Stimulated activated CD4-positive, alpha-beta T cell treated with anti-CD3 and anti-CD28 coated beads, TNF-alpha, amount 100 ng/mL, for 24 hours (primary cell): ENCODE data around the gene NKD2.
"Not testable (repeated sequence)": the region's sequence is repeated elsewhere in the genome, so short reads cannot be mapped to it uniquely, and the experiment has no call there.

Experiments
- DNase-seq, 3 experiments: peaks; one replicate each; pipeline ENCODE4 v3.0.0-alpha.2; 2020; ENCODE audit warnings: low read depth in 3 of 3

Gene NKD2

DNA sequence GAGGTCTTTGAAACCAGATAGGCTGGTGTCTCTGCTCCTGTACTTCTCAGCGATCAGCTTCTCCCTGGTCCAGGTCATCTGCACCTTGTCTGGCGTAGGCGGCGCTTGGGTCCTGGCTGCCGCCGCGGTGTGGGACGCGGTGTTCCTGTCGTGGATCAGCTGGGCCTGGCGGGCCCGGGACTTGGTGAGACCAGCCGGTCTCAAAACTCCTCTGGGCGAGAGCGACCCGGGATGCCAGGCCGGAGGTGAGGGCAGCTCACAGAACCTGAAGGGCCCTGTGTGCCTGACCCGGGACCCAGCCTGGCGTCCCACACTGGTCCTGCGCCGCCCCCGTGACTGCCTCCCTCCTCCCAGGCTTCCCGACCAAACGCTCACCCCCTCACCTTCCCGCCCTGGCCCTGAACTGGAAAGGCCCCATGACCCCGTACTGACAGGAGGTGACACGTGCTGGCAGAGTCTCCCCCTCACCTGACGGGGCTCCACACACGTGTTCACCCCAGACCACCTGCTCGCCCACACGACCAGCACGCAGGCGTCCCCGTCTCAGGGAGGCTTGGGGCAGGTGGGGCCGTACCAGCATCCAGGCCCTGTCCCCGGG, 49.0 kb downstream of the NKD2 start:
- DNase-seq: no peak

DNA sequence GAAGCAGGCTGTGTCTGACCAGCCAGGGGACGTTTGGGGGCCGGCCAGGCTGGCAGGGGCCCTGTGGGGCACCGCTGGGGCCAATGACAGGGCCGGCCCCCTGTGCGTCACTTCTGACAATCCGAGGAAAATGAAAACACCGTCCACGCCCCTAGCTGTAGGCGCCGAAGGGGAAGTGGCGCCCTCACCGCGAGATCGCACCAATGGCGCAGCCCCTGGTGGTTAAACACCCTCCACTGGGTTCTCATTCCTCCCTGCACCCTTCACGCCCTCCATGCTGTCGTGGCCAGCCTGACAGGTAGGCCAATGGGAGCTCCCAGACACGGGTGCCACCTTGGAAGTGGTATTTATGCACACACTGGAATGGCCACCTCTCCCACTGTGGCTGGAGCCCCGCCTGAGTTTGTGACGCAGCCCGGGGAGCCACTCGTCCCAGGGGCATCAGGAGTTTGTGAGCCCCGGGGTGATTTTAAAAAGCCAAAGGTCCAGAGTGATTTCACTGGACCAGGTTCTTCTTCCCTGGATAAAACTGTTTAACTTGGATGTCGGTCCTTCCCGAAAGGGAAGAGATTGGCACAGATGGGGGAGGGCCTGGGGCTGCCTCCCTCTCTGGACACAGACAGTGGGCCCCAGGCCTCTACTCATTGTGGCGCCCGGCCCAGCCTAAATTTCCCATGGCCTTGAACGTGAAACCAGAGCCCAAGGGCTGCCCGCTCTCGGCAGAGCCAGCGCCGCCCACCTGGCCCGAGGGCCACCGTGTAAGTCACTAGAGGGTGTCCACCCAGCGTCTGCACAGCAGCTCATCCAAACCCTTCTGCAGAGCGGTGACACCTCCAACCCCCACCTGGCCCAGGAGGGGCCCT, 49.7 kb downstream of the NKD2 start:
- no peak for DNase-seq

DNA sequence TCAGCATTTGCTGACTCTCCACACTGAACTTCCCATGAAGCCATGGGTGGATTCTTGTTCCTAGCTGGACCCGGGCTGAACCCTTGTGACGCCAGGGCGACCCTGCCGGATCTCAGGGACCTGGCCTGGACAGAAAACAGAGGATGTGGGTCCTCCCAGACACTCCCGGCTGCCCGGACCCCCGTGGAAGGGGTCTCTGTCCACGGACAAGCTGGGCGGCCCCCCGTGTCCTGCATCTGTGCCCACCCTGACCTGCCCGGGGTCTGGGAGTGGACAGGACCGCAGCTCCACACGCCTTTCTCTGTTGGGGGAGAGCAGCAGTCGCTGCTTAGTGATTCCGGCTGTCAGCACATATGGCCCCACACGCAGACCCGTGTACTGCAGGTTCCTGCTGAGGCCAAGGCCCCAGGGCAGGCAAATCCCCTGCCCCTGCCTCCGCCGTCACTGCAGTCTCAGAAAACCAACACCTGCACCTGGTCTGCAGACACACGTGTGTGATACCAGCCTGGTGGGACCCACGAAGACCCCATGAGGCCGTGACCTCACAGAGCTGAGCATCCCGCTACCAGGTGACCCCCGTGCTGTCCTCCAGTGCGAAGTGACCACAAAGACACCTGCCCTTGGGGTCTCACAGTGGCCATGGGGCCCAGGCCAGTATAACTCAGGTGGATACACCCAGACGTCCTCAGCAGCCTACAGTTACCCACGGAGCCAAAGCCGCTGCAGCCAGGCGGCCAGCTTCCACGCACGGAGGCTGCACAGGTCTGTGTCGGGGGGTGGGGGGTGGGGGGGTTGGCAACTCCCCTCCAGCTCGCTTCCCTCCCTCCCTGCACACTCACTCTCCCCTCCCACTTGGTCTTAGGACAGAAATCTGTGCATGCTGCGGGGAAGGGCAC, 50.6 kb downstream of the NKD2 start:
- DNase-seq: no peak

DNA sequence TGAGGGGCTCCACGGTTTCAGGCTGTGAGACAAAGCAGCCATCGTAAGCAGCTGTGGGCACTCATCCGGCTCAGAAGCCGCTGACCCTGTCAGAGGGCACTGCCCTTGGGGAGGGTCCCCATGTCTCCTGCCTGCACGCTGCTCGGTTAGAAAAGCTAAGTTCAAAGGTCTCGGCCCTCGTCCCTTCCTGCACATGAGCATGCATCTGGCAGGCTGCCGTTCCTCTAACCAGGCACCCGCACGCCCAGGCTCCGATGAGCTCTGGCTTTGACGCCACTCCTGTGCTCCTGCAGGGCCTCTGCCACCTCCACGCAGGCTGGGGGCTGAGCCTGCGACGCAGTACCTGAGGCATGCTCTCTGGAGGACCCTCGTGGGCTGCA, 51.3 kb downstream of the NKD2 start:
- no peak for DNase-seq

DNA sequence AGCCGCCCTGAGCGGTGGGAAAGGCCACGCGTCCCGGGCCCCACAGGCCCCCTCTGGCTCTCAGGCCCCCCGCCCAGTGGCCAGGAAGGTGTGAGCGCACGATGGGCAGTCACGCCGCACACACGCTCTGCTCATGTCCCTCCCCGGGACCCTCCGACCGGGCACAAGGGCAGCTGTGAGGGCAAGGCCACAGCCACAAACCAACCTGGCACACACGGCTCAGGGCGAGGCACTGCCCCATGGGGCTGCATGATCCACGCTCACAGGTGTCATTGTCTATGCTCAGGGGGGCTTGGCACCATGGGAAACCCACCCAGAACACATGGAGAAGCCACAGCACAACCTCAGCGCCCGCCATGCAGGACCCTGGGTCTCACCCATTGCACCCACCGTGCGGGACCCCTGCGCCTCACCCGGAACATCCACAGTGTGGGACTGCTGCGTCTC, 52.0 kb downstream of the NKD2 start:
- DNase-seq: no peak

DNA sequence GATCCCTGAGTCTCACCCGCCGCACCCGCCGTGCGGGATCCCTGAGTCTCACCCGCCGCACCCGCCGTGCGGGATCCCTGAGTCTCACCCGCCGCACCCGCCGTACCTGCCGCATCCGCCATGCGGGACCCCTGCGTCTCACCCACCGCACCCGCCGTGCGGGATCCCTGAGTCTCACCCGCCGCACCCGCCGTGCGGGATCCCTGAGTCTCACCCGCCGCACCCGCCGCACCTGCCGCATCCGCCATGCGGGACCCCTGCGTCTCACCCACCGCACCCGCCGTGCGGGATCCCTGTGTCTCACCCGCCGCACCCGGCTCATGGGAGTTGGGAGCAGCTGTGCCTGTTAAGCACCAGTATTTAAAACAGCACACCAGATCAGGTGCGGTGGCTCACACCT, 52.7 kb downstream of the NKD2 start:
- DNase-seq: not testable (repeated sequence)

DNA sequence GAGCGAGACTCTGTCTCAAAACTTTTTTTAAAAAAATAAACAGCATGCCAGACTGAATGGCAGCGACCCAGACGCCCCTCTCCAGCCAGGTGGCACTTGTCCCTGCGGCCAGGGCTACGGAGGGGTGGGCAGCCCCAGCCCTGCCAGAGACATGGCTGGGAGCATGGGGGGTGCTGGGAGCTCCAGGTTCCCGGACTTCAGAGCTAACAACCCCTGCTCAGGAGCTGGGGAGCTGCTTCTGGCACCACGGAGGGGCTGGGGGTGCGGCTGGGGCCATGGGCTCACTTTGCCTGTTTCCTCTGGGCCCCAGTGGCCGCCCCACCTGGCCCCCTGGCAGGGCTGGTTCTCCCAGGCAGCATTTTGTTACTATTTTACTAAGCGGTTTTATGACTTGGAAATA, 53.3 kb downstream of the NKD2 start:
- DNase-seq: no peak

DNA sequence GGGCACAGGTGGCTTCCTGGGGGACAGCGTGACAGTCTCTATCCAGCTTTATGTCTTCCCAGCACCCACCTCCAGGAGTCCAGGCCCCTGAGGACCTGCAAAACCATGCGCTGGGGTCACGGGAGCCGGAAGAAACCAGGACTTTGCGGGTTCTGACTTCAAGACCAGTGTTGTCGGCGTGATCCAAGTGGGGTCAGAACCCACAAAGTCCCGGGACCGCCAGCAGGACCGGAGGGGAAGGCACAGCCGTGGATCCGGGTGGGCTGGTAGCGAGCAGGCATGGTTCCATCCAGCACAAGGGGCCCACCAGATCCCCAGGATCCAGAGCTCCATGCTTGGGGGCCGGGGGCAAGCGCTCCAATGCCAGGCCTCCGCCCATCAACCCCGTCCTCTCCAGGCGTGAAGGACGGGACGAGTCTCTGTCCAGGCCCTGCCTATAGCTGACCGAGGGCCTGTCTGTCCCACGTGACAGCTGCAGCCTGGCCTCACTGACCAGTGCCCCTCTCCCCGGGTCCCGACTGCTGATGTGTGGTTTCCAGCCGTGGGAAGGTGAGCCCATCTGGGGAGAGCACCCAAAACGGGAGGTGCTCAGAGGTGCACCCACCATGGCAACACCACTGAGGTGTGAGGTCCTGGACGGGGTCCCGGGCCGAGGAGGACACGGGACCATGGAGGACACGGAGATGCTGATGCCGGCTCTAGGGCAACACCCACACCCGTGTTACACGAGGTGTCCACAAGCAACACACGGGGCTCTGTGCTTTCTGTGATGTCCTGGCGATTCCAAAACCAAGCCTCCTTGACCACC, 54.4 kb downstream of the NKD2 start:
- DNase-seq: no peak

DNA sequence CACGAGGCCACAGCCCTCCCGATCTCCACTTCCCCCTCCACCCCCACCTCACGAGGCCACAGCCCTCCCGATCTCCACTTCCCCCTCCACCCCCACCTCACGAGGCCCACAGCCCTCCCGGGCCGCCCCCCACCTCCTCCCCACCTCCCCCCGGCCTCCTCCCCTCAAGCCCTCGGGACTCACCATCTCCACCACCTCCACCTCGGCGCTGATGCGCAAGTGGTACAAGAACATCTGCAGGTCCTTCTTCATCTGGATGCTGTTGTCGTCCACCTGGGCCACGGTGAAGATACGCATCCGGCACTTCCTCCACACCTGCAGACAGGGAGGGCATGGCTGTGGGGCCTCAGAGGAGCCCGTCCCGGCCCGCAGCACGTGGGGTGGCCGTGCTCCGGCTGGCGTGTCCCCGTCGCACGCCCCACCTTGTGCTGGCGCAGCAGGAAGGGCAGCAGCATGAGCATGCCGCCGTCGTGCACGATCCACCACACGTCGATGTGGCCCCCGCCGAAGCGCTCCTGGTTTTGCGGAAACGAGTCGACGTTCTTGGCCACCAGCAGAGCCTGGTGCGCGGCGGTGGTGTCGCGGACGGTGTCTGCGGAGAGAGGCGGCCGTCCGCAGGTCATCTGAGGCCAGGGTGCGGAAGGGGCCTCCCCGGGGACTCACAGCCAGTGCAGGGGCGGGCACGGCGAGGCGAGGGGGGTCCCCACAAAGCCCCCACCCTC, 55.2 kb downstream of the NKD2 start:
- DNase-seq: no peak

DNA sequence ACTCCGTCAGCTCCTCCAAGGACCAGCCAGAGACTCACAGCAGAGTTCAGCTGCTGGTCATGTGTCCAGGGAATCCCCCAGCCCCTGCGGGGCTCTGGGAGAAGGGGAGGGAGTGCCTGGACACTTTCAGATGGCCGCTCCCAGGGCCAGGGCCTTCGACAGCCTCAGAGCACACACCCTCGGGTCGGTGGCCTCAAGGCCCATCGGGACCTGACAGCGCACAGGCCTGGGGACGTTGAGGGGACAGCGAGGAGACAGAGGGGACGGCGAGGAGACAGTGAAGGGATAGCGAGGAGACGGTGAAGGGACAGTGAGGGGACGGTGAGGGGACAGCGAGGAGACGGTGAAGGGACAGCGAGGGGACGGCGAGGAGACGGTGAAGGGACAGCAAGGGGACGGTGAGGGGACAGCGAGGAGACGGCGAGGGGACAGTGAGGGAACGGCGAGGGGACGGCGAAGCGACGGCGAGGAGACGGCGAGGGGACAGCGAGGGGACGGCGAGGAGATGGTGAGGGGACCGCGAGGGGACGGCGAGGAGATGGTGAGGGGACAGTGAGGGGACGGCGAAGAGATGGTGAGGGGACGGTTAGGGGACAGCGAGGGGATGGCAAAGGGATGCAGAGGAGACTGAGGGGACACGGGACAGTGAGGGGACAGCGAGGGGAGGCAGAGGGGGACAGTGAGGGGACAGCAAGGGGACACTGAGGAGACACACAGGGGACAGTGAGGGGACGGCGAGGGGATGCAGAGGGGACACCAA, 56.0 kb downstream of the NKD2 start:
- DNase-seq: no peak

DNA sequence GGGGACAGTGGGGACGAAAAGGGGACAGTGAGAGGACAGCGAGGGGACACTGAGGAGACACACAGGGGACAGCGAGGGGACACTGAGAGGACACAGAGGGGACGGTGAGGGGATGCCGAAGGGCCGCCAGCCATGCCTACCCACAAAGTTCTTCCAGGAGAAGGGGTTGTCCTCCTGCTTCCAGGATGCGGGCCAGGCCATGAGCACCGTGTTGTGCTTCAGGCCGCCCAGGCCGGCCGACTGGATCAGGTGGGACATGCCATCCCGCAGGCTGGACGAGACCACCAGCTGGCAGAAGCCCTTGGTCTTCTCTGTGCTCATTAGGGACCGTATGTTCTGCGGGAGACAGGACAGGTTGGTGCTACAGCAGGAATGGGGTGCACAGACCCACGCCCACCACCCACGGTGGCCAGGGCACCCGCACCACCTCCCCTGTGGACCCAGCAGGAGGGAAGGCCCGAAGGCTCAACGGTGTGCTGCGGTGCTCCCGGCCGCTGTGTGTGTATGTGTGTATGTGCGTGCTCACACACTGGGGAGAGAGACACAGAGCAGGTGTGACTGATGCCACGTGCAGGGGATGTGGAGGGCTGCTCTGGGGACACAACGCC, 56.6 kb downstream of the NKD2 start:
- DNase-seq: no peak

DNA sequence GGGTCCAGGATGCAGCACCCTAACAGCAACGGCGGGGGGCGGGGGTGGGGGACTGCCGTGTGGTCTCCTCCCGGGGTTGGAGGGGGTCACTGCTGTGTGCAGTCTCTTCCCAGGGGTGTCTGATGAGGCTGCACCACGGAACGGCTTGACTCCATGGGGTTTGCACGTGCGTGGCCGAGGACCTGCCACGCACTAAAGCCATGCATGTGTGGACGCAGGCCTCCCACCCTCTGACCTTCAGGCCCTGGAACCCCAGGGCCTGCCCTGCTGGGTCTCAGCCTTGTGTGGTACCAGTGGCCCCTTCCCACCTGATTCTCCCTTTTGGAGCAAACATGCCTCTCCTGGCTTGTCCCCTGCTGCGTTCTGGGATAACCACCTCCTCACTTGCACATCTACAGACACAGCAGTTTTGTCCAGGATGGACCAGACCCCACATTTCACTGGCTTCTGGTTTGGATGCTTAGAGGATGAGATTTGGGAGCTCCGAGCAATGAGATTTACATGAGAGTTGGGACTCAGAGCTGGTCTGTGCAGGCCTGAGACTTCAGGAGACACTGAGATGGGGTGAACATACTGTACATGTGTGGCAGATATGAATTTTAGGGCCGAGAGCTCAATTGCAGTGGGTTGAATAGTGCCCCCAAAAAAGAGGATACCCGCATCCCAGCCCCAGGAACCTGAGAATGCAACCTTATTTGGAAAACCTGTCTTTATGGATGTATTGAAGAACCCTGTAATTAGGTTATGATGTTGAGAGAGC, 57.5 kb downstream of the NKD2 start:
- DNase-seq: no peak

DNA sequence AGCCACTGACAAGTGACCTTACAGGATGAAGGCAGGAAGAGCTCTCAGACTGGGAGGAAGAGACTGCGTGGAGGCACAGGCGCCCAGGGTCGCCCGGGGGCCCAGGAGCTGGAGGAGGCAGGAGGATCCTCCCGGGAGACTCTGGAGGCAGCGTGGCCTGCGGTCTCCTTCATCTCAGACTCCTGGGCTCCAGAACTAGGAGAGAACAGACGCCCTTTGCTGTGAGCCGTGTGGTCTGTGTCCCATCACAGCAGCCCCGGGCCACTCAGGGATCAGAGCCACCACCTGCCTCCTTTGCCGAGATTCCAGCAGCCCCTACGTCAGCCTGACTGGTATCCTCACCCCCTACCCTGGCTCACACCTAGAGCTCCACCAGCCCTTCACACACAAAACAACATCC, 58.1 kb downstream of the NKD2 start:
- DNase-seq: no peak

DNA sequence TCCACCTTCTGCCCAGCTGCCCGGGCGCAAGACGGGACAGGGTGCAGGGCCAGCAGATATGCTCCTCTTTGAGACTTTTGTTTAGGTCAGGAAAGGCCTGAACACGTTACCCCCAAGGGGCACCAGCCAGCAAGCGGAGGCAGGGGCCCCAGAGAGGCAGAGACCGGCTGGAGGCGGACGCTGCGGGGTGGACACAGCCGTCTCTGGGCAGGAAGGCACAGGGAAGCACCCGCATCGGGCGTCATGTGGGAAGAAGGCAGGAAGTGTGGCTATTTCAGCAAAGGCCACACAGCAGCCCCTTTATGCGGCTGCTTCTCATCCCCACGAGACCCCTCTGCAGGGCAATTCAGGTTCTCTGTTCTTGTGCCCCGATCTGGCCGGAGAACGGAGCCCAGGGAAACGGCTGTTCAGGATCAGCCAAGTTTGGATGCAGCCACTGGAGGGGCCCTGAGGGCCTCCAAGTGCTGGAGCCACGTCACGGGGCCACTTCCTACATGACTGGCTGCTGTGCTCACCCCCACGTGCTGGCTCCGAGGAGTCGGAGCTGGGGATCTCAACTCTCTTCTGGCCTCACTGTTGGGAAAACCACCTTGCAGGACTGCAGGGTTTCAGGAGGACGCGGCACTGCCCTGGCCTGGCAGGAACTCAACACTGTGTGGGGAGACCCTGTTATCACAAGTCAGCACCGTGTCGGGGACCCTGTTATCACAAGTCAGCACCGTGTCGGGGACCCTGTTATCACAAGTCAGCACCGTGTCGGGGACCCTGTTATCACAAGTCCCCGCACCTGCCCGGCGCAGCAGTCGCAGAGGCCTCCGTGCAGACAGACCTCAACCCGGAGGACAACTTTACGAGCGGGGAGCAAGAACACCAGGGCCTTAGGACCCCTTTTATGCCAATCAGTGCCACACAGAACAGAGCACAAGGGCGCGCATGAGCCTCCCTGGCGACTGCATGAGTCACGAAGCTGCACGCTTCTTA, 58.8 kb downstream of the NKD2 start:
- DNase-seq: no peak

DNA sequence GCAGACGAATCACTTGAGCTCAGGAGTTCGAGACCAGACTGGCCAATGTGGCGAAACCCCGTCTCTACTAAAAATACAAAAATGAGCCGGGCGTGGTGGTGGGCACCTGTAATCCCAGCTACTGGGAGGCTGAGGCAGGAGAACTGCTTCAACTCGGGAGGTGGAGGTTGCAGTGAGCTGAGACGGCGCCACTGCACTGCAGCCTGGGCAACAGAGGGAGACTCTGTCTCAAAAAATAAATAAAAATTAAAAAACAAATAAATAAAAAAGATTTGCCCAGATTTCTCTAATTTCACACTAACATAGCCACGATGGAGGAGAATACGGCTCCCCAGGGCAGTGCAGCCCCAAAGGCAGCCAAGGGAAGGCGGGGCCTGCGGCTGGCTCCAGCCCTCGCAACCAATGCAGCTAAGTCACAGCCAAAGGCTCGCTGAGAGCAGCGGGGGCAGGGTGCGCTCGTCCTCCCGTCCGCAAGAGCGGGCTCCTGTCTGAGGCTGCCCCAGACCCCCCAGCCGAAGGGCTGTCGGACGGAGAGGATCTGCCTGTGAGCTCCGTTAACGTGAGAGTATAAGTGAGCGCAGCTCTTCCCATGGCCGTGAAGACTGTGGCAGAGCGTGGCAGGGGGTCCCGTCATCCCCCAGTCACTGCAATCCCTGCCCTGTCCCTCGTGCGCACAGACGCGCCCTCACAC, 59.7 kb downstream of the NKD2 start:
- no peak for DNase-seq

DNA sequence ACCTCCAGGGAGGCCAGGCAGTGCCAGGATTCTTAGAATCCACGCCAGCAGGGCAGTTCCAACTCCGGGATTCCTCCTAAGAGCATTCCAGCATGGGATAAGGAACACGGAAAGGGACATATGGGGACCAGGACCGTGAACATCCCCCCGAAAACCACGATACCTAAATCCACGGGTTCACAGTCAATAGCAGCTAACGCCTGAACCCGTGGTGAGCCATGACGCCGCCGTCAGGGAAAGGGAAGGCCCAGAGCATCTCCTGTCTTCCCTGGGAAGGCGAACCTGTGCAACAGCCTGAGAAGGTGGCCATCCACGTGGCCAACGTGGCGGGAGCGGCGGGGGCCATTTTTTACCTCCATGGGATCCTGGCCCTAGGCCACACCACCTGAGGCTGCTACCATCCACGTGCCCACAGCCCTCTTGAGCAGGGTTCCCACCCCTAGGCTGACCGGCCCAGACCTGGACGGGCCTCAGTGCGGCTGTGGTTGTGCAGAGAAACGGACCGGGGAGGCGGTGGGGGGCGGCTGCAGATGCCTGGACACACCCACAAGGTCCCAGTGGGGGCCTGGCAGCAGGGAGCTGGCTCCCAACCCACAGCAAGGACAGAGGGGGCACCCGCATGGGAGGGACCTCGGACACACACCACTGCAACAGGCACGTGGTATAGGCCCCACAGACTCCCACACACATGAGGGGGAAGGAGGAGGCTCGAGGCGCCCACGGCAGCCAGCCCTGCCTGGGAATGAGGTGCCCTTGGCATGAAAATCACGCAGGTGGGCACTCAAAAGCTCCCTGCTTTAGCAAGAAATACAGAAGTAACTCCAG, 60.5 kb downstream of the NKD2 start:
- no peak for DNase-seq
